ENCODE measurements around the gene SPNS3.

The SPNS3 gene

DNA sequence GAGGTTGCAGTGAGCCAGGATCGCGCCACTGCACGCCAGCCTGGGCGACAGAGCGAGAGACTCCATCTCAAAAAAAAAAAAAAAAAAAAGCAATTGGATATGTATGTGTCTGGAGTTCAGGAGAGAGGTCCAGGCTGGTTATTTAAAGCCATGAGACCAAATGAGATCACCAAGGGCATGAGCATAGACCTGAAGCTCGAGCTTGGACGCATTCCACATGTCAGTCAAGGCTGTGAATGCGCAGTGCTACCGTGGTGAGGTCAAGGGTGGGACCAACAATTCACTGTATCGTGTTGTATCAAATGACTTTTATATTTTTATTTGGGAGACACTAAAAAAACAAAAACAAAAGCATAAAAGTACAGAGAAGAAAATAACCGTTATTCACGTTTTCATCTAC lies 35.8 kb downstream of the SPNS3 start:
- DNase-seq (ENCODE audit: low read depth in 2 of 2) = no peak

GRCh38 chr17:4472286-4472685 lies 38.5 kb downstream of the SPNS3 start:
- DNase-seq (ENCODE audit: low read depth in 2 of 2) = no peak

DNA sequence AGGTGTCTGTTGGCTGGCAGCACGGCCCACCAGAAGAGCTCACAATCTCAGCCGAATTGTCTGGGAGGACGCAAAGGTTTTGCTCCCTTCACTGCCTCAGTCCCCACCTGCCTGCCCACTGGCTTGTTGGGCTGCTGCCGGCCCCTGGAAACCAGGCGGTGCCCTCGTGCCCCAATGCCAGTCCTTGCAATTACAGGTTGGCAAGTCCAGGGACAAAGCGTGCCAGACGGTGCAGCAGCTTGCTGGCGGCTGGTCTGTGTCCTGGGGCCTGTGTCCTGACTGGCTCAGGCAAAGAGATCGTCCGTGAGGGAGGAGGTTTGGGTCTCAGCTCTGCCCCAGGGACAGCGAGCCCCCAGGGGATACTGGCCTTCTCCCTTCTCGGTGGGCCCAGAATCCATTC lies 40.4 kb downstream of the SPNS3 start:
- DNase-seq (ENCODE audit: low read depth in 2 of 2) = no peak

- no peak for DNase-seq (ENCODE audit: low read depth in 2 of 2)
These were observed 41.3 kb downstream of the SPNS3 start for GRCh38 chr17:4475001-4475400.

GRCh38 chr17:4475463-4475862 lies 41.7 kb downstream of the SPNS3 start:
- DNase-seq (ENCODE audit: low read depth in 2 of 2) = no peak

DNA sequence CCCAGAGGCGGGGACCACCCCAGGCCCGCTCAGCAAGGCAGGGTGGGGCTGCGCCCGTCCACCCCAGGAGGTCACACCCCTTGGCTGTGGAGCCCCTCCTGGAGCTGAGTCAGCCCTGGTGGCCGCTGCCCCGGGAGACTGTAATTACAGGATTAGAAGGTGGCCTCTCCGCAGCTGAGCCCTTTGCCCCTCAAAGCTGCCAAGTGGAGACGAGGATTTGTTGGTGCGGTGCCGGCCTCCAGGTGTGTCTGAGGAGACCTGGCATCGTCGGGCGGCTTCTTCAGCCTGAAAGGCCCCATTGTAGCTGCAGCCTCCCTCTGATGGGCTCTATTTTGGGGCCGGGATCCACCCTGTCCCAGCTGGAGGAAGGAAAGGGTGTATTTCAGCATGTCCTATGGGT lies 42.3 kb downstream of the SPNS3 start:
- DNase-seq (ENCODE audit: low read depth in 2 of 2) = no peak

DNA sequence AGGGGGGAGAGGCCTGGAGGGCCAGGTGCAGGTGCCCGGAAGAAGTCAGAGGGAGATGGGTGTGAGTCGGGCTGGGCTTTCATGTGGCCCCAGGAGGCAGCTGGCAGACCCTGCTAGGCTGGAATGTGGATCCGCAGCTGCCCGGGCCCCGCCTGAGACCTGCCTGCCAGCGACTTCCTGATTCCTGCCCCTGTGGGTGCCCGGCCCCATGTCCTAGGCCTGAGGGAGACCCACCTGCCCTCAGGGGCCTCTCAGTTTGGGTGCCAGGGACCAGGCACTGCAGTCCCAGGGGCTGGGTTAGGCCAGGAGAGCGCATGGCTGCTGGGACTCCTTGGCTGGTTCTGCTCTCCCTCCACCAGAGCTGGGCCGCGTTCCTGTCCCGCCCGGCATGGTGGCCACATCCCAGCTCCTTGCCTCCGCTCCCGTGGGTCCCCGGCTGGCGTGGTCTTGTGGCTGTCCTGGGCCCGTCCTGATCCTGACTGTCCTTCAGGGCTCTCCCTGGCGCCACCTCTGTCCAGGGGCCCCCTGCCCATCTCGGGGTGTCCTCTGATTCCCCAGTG lies 42.9 kb downstream of the SPNS3 start:
- no peak for DNase-seq (ENCODE audit: low read depth in 2 of 2)

GRCh38 chr17:4477255-4477791 lies 43.6 kb downstream of the SPNS3 start:
- DNase-seq (ENCODE audit: low read depth in 2 of 2) = no peak

DNA sequence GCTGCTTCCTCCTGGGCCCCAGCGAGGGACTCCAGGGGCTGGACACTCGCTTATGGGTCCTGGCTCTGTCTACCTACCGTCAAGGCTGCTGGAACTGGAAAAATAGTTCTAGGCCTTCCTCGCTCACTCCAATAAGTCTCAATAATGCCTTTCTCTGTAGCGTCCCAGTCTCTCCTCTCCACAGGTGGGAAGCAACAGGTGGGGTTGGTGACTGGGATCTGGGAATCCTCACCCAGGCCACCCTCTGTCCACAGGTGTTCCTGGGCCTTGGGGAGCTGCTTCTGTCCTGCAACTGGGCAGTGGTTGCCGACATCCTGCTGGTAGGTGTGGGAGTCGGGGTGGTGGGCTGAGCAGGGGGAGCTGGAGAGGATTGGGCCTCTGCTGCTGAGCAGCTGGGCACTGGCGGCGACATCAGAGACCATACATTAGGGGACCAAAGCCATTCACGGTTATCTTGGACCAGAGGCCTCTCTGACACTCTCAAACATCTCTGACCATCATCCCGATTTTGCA lies 44.6 kb downstream of the SPNS3 start:
- no peak for DNase-seq (ENCODE audit: low read depth in 2 of 2)

DNA sequence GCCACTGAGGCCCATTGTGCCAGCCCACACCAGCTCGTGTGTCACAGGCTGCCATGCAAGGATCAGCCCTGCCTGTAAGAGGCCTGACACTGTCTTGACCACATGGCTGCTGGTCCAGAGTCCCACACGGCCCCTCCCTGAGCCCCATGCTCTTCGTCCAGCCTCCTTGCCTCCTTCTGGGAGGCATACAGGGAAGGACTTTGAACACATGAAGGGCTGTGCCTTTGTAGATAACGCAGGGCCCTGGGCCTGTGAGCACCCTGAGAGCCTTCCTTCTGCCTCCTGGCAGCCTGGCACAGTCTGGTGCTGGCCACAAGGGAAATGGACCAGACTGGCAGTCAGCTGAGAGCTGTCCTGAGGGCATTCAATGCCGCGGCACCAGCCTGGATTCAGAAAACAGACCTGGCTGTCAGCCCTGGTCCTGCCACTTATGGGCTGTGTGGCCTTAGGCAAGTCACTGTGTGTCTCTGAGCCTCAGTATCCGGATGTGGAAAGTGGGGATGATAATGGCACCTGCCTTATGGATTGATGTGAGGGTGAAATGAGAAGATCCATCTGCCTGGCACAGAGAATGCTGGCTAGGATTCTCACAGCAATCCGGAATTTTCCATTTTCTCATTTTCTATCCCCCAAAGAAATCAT lies 45.7 kb downstream of the SPNS3 start:
- DNase-seq (ENCODE audit: low read depth in 2 of 2) = no peak

GRCh38 chr17:4479982-4480751 lies 46.4 kb downstream of the SPNS3 start:
- no peak for DNase-seq (ENCODE audit: low read depth in 2 of 2)

- DNase-seq (ENCODE audit: low read depth in 2 of 2) = no peak
These were observed 47.5 kb downstream of the SPNS3 start for GRCh38 chr17:4480929-4481898.

DNA sequence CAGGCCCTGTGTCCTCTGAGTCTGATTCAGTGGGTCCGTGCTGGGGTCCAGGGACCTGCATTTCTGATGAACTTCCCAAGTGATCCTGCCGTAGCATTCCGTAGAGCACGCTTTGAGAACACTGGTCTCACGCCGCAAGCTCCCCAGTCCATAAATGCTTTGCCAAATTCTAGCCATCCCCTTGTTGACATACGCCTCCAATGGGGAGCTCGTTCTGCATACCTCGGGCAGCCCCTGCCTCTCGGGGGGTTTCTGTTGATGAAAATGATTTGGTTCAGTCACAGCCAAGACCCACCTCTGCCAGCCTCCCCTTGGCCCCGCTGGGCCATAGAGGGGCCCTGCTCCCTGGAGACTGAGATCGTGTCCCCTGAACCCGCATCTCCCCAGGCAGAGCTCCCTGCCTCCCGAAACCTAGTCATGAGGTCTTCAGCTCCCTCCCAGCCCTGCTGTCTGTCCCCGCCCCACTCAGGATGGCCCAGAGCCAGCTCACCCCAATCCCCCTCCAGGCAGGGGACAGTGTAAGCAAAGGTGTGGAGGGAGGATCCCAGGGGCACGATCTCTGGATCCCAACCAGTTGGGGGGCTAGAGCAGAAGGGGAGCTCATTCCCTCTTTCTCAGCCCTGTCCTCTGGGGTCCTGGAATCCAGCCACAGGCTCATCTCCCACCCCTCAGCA lies 48.7 kb downstream of the SPNS3 start:
- DNase-seq (ENCODE audit: low read depth in 2 of 2) = no peak

GRCh38 chr17:4483012-4483840 lies 49.5 kb downstream of the SPNS3 start:
- no peak for DNase-seq (ENCODE audit: low read depth in 2 of 2)

DNA sequence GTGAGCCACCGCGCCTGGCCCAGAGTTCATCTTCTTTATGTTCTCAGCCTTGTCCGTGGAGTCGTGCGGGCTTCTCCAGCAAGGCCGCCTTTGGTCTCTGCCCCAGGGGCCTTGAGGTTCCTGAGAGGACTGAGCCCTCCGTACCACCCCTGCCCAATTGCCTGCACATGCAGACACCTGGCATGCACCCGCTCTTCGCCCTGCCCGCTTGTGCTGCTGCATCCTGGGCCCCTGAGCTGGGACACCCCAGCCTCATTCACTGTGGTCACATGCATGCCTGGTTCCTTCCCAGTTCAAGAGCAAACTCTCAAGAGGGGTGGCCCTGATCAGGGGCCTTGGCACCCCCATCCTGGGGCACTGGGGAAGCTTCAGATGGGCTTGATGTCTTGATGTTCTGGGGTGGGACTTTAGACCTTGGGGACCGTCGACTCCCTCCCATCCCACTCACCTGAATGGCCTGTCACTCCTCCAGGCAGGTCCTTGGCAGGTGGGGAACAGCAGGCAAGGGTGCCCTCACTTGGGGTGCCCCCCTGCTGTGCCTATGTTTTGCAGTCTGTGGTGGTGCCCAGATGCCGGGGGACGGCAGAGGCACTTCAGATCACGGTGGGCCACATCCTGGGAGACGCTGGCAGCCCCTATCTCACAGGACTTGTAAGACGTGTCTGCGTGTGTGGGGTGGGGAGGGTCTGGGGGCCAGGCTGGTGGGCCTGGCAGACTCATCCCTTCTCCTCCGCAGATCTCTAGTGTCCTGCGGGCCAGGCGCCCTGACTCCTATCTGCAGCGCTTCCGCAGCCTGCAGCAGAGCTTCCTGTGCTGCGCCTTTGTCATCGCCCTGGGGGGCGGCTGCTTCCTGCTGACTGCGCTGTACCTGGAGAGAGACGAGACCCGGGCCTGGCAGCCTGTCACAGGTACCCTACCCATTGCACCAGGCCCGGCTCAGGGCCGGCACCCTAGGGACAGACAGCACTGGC lies 52.2 kb downstream of the SPNS3 start:
- peak in 1 of 2 donors; percentile 16 for DNase-seq (ENCODE audit: low read depth in 2 of 2)

DNA sequence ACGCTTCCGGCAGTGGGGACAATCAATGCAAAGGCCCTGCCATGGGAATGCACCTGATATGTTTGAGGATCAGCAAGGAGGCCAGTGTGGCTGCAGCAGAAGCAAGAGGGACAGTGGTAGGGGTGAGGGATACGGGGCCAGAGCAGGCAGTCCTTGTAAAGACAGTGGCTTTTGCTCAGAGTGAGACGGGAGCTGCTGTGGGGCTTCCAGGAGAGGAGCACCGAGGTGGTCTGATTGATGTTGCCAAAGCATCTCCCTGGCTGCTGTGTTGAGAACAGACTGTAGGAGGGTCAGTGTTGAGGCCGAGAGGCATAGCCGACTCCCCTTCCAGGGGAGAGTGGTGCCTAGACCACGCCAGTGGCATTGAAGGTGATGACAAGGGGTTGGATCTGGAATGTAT lies 53.6 kb downstream of the SPNS3 start:
- DNase-seq (ENCODE audit: low read depth in 2 of 2) = no peak

GRCh38 chr17:4487820-4488716 lies 54.3 kb downstream of the SPNS3 start:
- DNase-seq (ENCODE audit: low read depth in 2 of 2) = no peak

Measured in stimulated activated CD8-positive, alpha-beta memory T cell treated with anti-CD3 and anti-CD28 coated beads, Interleukin-15, amount 100 ng/mL, for 4 hours (primary cell).